Breast epithelium (tissue), 4 donors: ENCODE results near the gene CPNE5. TPM values are rescaled to one million over a fixed set of nuclear protein-coding genes. Genes with fewer than 3 reads are reported as not detected.

Source experiments
- DNase-seq, 2 donors: peaks; one replicate each; pipeline ENCODE4 v3.0.0-alpha.2; 2019; ENCODE audit warnings: low spot score in 2 of 2
- H3K27ac ChIP-seq, 2 donors: fragments of 200-600 bp; sonication (generic) in 1 of 2; one replicate each; pipeline ENCODE4 v1.5.1; 2016 to 2019; ENCODE audit warnings: mild to moderate bottlenecking in 1 of 2
- H3K27me3 ChIP-seq, 2 donors: fragments of 200-600 bp; sonication (generic) in 1 of 2; one replicate each; pipeline versions ENCODE4 v1.5.1 to v1.6.0; 2017 to 2019; ENCODE audit warnings: control low read depth in 1 of 2, mild to moderate bottlenecking in 1 of 2
- H3K36me3 ChIP-seq: fragments of 200-600 bp; one replicate; pipeline ENCODE4 v1.5.1; 2019
- H3K4me1 ChIP-seq, 2 donors: fragments of 200-600 bp; sonication (generic); one replicate each; pipeline ENCODE4 v1.5.1; 2016 to 2019; ENCODE audit warnings: control low read depth in 1 of 2
- H3K4me3 ChIP-seq, 3 donors: fragments of 200-600 bp; sonication (generic); 1 replicate in 2 of 3; 2 replicates in 1 of 3; pipeline ENCODE4 v1.5.1; 2016 to 2019; ENCODE audit warnings: mild to moderate bottlenecking in 3 of 3, moderate library complexity in 2 of 3
- H3K9me3 ChIP-seq, 2 donors: fragments of 200-600 bp; sonication (generic) in 1 of 2; one replicate each; pipeline ENCODE4 v1.5.1; 2016 to 2019; ENCODE audit warnings: control low read depth in 1 of 2
- CTCF ChIP-seq, 3 donors: fragments of 450-650 bp; IDR thresholded peaks; one replicate each; pipeline ENCODE4 v1.5.1; 2016 to 2017; ENCODE audit warnings: antibody characterized with exemption in 3 of 3, mild to moderate bottlenecking in 3 of 3, moderate library complexity in 3 of 3
- POLR2A ChIP-seq: fragments of 450-650 bp; IDR thresholded peaks from one replicate; pipeline ENCODE4 v1.6.1; 2016; ENCODE audit warnings: antibody characterized with exemption, mild to moderate bottlenecking, moderate library complexity
- POLR2AphosphoS5 ChIP-seq, 3 donors: sonication (generic); formaldehyde crosslinking; IDR thresholded peaks; one replicate each; pipeline ENCODE4 v1.6.1; 2017; ENCODE audit warnings: antibody characterized with exemption in 3 of 3
- intact Hi-C: fragments of 100-400 bp; cut with DNase I; formaldehyde crosslinking; loops from one replicate; pipeline ENCODE4 v1.15.1; 2023; ENCODE audit warnings: low total_unique reads
- total RNA-seq, 3 donors: library from RNA; depleted of rRNA; stranded (reverse); fragments of >200 nt; gene quantifications; one replicate each; pipeline ENCODE4 v1.1.0, GENCODE V29; 2016

CPNE5 gene
- 1 to 10 TPM in 2 of 3 donors, under 1 TPM in 1; 0.96 to 5.2 (median 3.7) TPM for total RNA-seq

DNA sequence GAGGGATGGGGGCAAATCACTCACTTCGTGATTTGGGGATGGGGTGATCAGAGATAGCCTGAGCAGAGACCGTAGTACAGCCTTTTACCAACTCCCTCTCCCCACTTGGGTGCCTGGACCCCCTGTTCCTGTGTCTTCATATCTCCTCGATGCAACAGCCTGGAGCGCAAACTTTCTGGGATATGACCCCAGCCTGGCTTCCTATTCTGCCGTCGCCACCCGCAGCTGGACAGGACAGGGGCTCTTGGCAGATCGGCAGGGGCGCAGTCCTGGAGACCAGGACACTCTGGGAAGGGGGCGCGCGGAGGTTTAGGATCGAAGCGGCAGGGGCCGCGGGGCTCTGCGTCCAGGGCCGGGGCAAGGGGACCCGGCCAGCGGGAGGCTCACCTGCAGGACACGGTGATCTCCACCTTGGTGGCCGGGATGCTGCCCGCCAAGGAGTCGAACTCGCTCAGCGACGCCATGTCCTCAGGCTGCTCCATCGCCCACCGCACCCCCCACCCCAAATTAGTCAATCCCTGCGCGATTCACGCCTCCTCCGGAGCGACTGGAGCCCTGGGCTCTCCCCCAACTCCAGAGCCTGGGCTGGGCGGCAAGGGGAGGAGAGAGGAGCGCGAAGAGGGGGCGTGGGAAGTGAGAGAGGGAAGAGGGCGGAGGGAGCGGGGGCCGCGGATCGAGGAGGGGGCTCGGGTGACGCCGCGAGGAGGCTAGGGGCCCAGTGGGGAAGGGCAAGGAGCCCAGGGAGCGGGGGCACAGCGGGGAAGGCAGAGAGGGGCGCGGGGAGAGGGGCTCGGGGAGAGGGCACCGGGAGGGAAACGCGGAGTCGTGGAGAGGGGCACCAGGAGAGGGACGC is at the start of gene CPNE5:
TSS of gene CPNE5 (minus strand) at position 549 of the 853 bp plus-strand sequence. CDS start at position 482, 67 bp downstream.
- intact Hi-C loops, result no loop called here
- Histone ChIP-seq H3K36me3 (no peaks in the 10 kb centered on the region), H3K27me3 (no peaks in the 10 kb centered on the region), H3K4me3 (peak within 1 kb of the TSS; percentile 42 to 68 (median 57)), H3K9me3 (no peaks in the 10 kb centered on the region), H3K4me1 (peaks cover 5% of the 10 kb centered on the region in 2 donors), H3K27ac (no peak within 1 kb of the TSS)
- no peak for DNase-seq
- TF ChIP-seq CTCF (IDR thresholded peaks at IDR 0.05), result no peak
- no peak for TF ChIP-seq POLR2A
- no peak for TF ChIP-seq POLR2AphosphoS5 (IDR thresholded peaks at IDR 0.05)

GRCh38 chr6:36888115-36888643 is 48.9 kb upstream of the CPNE5 start:
- intact Hi-C loops, result loop anchor here (10.0 kb wide), 1 partner anchor 127 kb away; no protein-coding TSS in a partner anchor
- no peak overlapping the region for H3K4me3 ChIP-seq
- H3K27me3 ChIP-seq, result no peaks in the 10 kb centered on the region
- H3K27ac ChIP-seq, result no peak overlapping the region
- no peaks in the 10 kb centered on the region for H3K36me3 ChIP-seq
- peaks cover 0 to 10% of the 10 kb centered on the region in 2 donors for H3K4me1 ChIP-seq
- no peak for DNase-seq
- TF ChIP-seq POLR2AphosphoS5 (IDR thresholded peaks at IDR 0.05) (no peak), CTCF (IDR thresholded peaks at IDR 0.05) (no peak), POLR2A (no peak)
- no peaks in the 10 kb centered on the region for H3K9me3 ChIP-seq

GRCh38 chr6:36886950-36887618 is 47.8 kb upstream of the CPNE5 start:
- H3K9me3 ChIP-seq, result no peaks in the 10 kb centered on the region
- H3K36me3 ChIP-seq, result no peaks in the 10 kb centered on the region
- H3K4me3 ChIP-seq, result peak overlapping the region in 2 of 3 donors; percentile 73 to 74
- H3K27me3 ChIP-seq, result no peaks in the 10 kb centered on the region
- no peak for DNase-seq
- peak overlapping the region in 1 of 2 donors; percentile 94 for H3K27ac ChIP-seq
- intact Hi-C loops, result loop anchor here (10.0 kb wide), 1 partner anchor 128 kb away; no protein-coding TSS in a partner anchor
- TF ChIP-seq POLR2AphosphoS5 (IDR thresholded peaks at IDR 0.05) (no peak), POLR2A (no peak), CTCF (IDR thresholded peaks at IDR 0.05) (no peak)
- peaks cover 0 to 10% of the 10 kb centered on the region in 2 donors for H3K4me1 ChIP-seq

DNA sequence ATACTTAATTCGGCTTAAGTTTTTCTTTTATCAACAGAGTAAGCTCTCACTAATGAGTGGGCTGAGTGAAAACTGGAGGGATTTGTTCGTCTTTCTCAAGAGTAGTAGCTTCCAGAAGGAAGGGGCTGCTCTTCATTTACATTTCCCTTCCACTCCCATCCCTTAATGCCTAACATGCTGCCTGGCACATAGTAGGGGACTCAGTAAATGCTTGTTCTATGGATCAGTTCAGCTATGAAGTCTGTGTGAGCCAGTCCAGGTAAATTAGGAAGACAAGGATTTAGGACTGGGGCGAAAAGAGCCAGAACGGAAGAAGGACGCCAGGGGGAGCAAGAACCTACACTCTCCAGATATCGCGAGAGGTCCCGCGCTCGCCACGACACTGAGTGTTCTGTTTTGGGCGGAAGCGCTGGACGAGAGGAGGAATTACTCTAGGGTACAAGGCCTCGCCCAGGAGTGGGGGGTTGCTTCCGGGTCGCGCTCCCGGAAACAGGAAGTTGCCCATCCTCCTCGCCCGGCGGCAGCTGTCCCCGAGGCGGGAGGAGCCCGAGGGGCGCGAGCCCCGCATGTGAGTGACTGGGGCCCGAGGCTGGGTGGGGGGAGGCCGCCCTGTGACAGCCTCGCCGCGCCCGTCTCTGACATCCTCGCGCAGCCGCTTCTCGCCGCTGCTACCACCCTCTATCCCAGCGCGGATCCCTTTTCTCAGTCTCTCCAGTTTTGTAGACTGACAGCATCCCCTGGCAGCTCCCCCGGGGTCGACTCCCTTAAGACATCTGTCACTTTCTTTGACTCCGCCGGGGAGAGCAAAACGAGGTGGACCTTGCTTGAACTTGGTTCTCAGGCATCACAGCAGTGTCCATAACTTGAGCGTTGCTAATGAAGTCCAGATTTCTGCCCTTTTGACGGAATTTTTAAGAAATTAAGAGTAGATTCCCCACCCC is 46.5 kb upstream of the CPNE5 start, which contains the start of gene C6orf89:
TSS of gene C6orf89 (plus strand) at position 492 of the 941 bp plus-strand sequence. CDS start 13,493 bp downstream, outside the sequence.
- Histone ChIP-seq H3K4me3 (peak within 1 kb of the TSS; percentile 73 to 74 (median 73)), H3K4me1 (peaks cover 0 to 10% of the 10 kb centered on the region in 2 donors), H3K36me3 (no peaks in the 10 kb centered on the region), H3K9me3 (no peaks in the 10 kb centered on the region), H3K27ac (peak within 1 kb of the TSS; percentile 92 to 94), H3K27me3 (no peaks in the 10 kb centered on the region)
- intact Hi-C loops, result loop anchor here (10.0 kb wide), 1 partner anchor 129 kb away; no protein-coding TSS in a partner anchor
- TF ChIP-seq POLR2A (no peak), CTCF (IDR thresholded peaks at IDR 0.05) (peak; percentile 84 to 97 (median 92)), POLR2AphosphoS5 (IDR thresholded peaks at IDR 0.05) (peak; percentile 92 to 95 (median 93))
- DNase-seq, result peak; percentile 97 to 98
